Adipose tissue (tissue), 3 donors: ENCODE data around the gene AKR1B15. TPM values are rescaled to one million over a fixed set of nuclear protein-coding genes. Genes with fewer than 3 reads are reported as not detected.
"Not testable (repeated sequence)": the region's sequence is repeated elsewhere in the genome, so short reads cannot be mapped to it uniquely, and the experiment has no call there.

Source experiments
- H3K27ac ChIP-seq: one replicate; pipeline ENCODE4 v1.5.1; 2013; ENCODE audit warnings: low read depth, low read length
- WGBS, 3 donors: extraction: QIAGEN DNeasy Blood & Tissue Kit; methylation state at CpG; one replicate each; pipeline ENCODE4 v1.1.7; 2013; 5-methylcytosine and 5-hydroxymethylcytosine counted together
- polyA plus RNA-seq, 3 donors: library from polyadenylated mRNA; stranded (reverse); fragments of 200-250 nt; gene quantifications; one replicate each; pipeline ENCODE4 v1.2.3, GENCODE V29; 2013
- donor health status: healthy with polysubstance abuse.
- donor health status: Bipolar disorder and iron deficiency.
- donor health status: healthy.

AKR1B15 gene
- polyA plus RNA-seq: under 1 TPM in 1 of 3 donors, not detected in 2; 0.09 TPM

- 77 to 85% (median 84%) methylated on average over 14 of the region's 14 CpGs for whole genome bisulfite sequencing, 3 donors
- no peak within 1 kb of the TSS for H3K27ac ChIP-seq
Observed at GRCh38 chr7:134548877-134549276, at the start of gene AKR1B15. Gene AKR1B15 (plus strand): TSS chr7:134549110. CDS start chr7:134564620, 15,510 bp downstream.

- 81 to 82% (median 82%) methylated on average over 2 of the region's 2 CpGs for WGBS, 3 donors
- H3K27ac ChIP-seq: no peak overlapping the region
Observed at GRCh38 chr7:134500406-134500805, 48.5 kb upstream of the AKR1B15 start.

GRCh38 chr7:134500982-134501381, 47.9 kb upstream of the AKR1B15 start:
- no peak overlapping the region for H3K27ac ChIP-seq
- 65 to 74% (median 69%) methylated on average over 5 of the region's 5 CpGs for WGBS, 3 donors

GRCh38 chr7:134502463-134503371, 46.2 kb upstream of the AKR1B15 start:
- H3K27ac ChIP-seq: no peak overlapping the region
- WGBS, 3 donors: 47 to 78% (median 55%) methylated on average over 3 of the region's 3 CpGs

GRCh38 chr7:134504660-134505164, 44.2 kb upstream of the AKR1B15 start:
- 72 to 91% (median 82%) methylated on average over 3 of the region's 3 CpGs for WGBS, 3 donors
- no peak overlapping the region for H3K27ac ChIP-seq

GRCh38 chr7:134505856-134506255, 43.1 kb upstream of the AKR1B15 start:
- WGBS, 3 donors: 64 to 90% (median 86%) methylated on average over 4 of the region's 4 CpGs

GRCh38 chr7:134509010-134509409, 39.9 kb upstream of the AKR1B15 start:
- WGBS, 3 donors: 78 to 89% (median 87%) methylated on average over 1 of the region's 1 CpG
- no peak overlapping the region for H3K27ac ChIP-seq

More at GRCh38 chr7:134505856-134506255, 43.1 kb upstream of the AKR1B15 start:
- H3K27ac ChIP-seq: no peak overlapping the region

GRCh38 chr7:134510646-134511045, 38.3 kb upstream of the AKR1B15 start:
- H3K27ac ChIP-seq: no peak overlapping the region
- WGBS, 3 donors: 77 to 83% (median 78%) methylated on average over 5 of the region's 5 CpGs

GRCh38 chr7:134512271-134512670, 36.6 kb upstream of the AKR1B15 start:
- no peak overlapping the region for H3K27ac ChIP-seq
- 86 to 97% (median 96%) methylated on average over 1 of the region's 1 CpG for WGBS, 3 donors

GRCh38 chr7:134513169-134513752, 35.6 kb upstream of the AKR1B15 start:
- whole genome bisulfite sequencing, 3 donors: 45 to 59% (median 49%) methylated on average over 9 of the region's 9 CpGs

GRCh38 chr7:134514106-134514505, 34.8 kb upstream of the AKR1B15 start:
- 27 to 29% (median 29%) methylated on average over 1 of the region's 1 CpG for WGBS, 3 donors
- H3K27ac ChIP-seq: no peak overlapping the region

More at GRCh38 chr7:134513169-134513752, 35.6 kb upstream of the AKR1B15 start:
- no peak overlapping the region for H3K27ac ChIP-seq

- H3K27ac ChIP-seq: no peak overlapping the region
- 0 to 2% (median 1%) methylated on average over 4 of the region's 4 CpGs for WGBS, 3 donors
Observed at GRCh38 chr7:134514663-134515062, 34.2 kb upstream of the AKR1B15 start.

- H3K27ac ChIP-seq: no peak overlapping the region
- WGBS, 3 donors: 65 to 74% (median 66%) methylated on average over 6 of the region's 6 CpGs
Observed at GRCh38 chr7:134515569-134516468, 33.1 kb upstream of the AKR1B15 start.

GRCh38 chr7:134520130-134520529, 28.8 kb upstream of the AKR1B15 start:
- 45 to 73% (median 68%) methylated on average over 4 of the region's 4 CpGs for WGBS, 3 donors
- H3K27ac ChIP-seq: no peak overlapping the region

- WGBS, 3 donors: 70 to 81% (median 80%) methylated on average over 5 of the region's 5 CpGs
Observed at GRCh38 chr7:134522601-134523000, 26.3 kb upstream of the AKR1B15 start.

GRCh38 chr7:134525449-134525848, 23.5 kb upstream of the AKR1B15 start:
- 66 to 92% (median 92%) methylated on average over 3 of the region's 3 CpGs for WGBS, 3 donors
- H3K27ac ChIP-seq: not testable (repeated sequence)

More at GRCh38 chr7:134522601-134523000, 26.3 kb upstream of the AKR1B15 start:
- H3K27ac ChIP-seq: no peak overlapping the region

GRCh38 chr7:134526552-134527248, 22.2 kb upstream of the AKR1B15 start:
- WGBS, 3 donors: 85 to 91% (median 91%) methylated on average over 10 of the region's 10 CpGs
- not testable (repeated sequence) for H3K27ac ChIP-seq

GRCh38 chr7:134527979-134528371, 20.9 kb upstream of the AKR1B15 start:
- no peak overlapping the region for H3K27ac ChIP-seq

More at GRCh38 chr7:134527979-134528371, 20.9 kb upstream of the AKR1B15 start:
- 33 to 48% (median 36%) methylated on average over 4 of the region's 4 CpGs for WGBS, 3 donors
